Urinary bladder (tissue), 4 donors: ENCODE measurements around the gene KISS1. TPM values are rescaled to one million over a fixed set of nuclear protein-coding genes. Genes with fewer than 3 reads are reported as not detected.

Source experiments
- DNase-seq: peaks from one replicate; pipeline ENCODE4 v3.0.0-alpha.2; 2015; ENCODE audit errors: extremely low spot score
- H3K27ac ChIP-seq: one replicate; pipeline ENCODE4 v1.5.1; 2013; ENCODE audit warnings: low read depth, mild to moderate bottlenecking, moderate library complexity
- H3K36me3 ChIP-seq: one replicate; pipeline ENCODE4 v1.6.1; 2013; ENCODE audit warnings: mild to moderate bottlenecking, moderate library complexity; ENCODE audit not compliant: insufficient read depth
- H3K4me1 ChIP-seq: one replicate; pipeline ENCODE4 v1.6.1; 2013; ENCODE audit warnings: mild to moderate bottlenecking, moderate library complexity; ENCODE audit not compliant: insufficient read depth
- H3K4me3 ChIP-seq: one replicate; pipeline ENCODE4 v1.5.1; 2013; ENCODE audit warnings: low read depth, low read length
- WGBS: extraction: QIAGEN DNeasy Blood & Tissue Kit; methylation state at CpG from one replicate; pipeline ENCODE4 v1.1.7; 2013; 5-methylcytosine and 5-hydroxymethylcytosine counted together
- polyA plus RNA-seq: library from polyadenylated mRNA; stranded (reverse); fragments of 200-250 nt; gene quantifications from one replicate; pipeline ENCODE4 v1.2.3, GENCODE V29; 2013
- total RNA-seq: library from RNA; depleted of rRNA; stranded (reverse); fragments of >200 nt; gene quantifications from one replicate; pipeline ENCODE4 v1.2.3, GENCODE V29; 2014
- donor health status: healthy with polysubstance abuse.
- donor health status: healthy.

KISS1 gene
- total and polyA plus RNA-seq, 2 donors, result 1.3 TPM; not detected in 1

DNA sequence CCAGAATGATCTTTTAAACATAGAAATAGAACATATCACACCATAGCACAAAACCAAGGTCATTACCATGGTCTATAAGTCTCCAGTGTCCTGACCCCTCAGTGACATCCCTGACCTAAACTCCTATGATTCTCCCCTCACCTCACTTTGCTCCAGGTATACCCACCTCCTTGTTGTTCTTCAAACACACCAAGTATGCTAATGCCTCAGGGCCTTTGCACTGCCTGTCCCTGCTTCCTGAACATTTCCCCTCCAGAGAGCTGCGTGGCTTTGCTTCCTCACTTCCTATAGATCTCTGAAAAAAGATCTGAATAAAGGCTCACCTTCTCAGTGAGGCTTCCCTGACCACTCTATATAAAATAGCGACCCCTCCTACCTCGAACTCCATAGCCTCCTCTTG lies 16.4 kb upstream of the KISS1 start:
- 91% methylated on average over 3 of the region's 3 CpGs for WGBS
- Histone ChIP-seq H3K4me1 (no peaks in the 10 kb centered on the region), H3K36me3 (no peaks in the 10 kb centered on the region), H3K27ac (no peak overlapping the region), H3K4me3 (no peak overlapping the region)
- DNase-seq, result no peak

- Histone ChIP-seq H3K4me3 (no peak overlapping the region), H3K36me3 (no peaks in the 10 kb centered on the region), H3K27ac (no peak overlapping the region), H3K4me1 (no peaks in the 10 kb centered on the region)
- 77% methylated on average over 7 of the region's 7 CpGs for WGBS
- no peak for DNase-seq
Measured at GRCh38 chr1:204211046-204211445, 14.8 kb upstream of the KISS1 start.

GRCh38 chr1:204207136-204207616 lies 10.9 kb upstream of the KISS1 start:
- 17% methylated on average over 13 of the region's 13 CpGs for WGBS
- Histone ChIP-seq H3K36me3 (no peaks in the 10 kb centered on the region), H3K4me3 (no peak overlapping the region), H3K4me1 (no peaks in the 10 kb centered on the region), H3K27ac (no peak overlapping the region)
- no peak for DNase-seq

- DNase-seq, result no peak
- H3K27ac ChIP-seq, result no peak overlapping the region
- no peak overlapping the region for H3K4me3 ChIP-seq
- H3K4me1 ChIP-seq, result no peaks in the 10 kb centered on the region
- WGBS, result 36% methylated on average over 2 of the region's 2 CpGs
- H3K36me3 ChIP-seq, result no peaks in the 10 kb centered on the region
Measured at GRCh38 chr1:204206121-204206520, 9.8 kb upstream of the KISS1 start.

- H3K27ac ChIP-seq, result no peak overlapping the region
- no peak for DNase-seq
- no peaks in the 10 kb centered on the region for H3K36me3 ChIP-seq
- no peak overlapping the region for H3K4me3 ChIP-seq
- H3K4me1 ChIP-seq, result no peaks in the 10 kb centered on the region
Measured at GRCh38 chr1:204205486-204205885, 9.2 kb upstream of the KISS1 start.

DNA sequence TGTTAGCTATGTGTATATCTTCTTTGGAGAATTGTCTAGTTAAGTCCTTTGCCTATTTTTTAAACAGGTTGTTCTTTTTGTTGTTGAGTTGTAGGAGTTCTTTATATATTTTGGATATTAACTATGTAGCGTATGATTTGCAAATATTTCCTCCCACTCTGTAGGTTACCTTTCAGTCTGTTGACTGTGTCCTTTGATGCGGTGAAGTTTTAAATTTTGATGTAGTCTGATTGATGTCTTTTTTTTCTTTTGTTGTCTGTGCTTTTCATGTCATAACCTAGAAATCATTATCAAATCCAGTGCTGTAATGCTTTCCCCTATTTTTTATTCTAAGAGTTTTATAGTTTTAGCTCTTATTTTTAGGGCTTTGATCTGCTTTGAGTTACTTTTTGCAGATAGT lies 8.7 kb upstream of the KISS1 start:
- 93% methylated on average over 2 of the region's 2 CpGs for WGBS
- DNase-seq, result no peak

GRCh38 chr1:204203206-204203767 lies 7.0 kb upstream of the KISS1 start:
- DNase-seq, result no peak
- no peaks in the 10 kb centered on the region for H3K36me3 ChIP-seq
- H3K4me1 ChIP-seq, result no peaks in the 10 kb centered on the region
- H3K27ac ChIP-seq, result no peak overlapping the region
- WGBS, result 92% methylated on average over 5 of the region's 5 CpGs
- H3K4me3 ChIP-seq, result no peak overlapping the region

More for the DNA sequence above, 8.7 kb upstream of the KISS1 start:
- Histone ChIP-seq H3K4me1 (no peaks in the 10 kb centered on the region), H3K27ac (no peak overlapping the region), H3K4me3 (no peak overlapping the region), H3K36me3 (no peaks in the 10 kb centered on the region)

GRCh38 chr1:204202481-204202880 lies 6.2 kb upstream of the KISS1 start:
- H3K27ac ChIP-seq, result no peak overlapping the region
- H3K4me1 ChIP-seq, result no peaks in the 10 kb centered on the region
- no peak for DNase-seq
- no peak overlapping the region for H3K4me3 ChIP-seq
- H3K36me3 ChIP-seq, result no peaks in the 10 kb centered on the region
- 79% methylated on average over 4 of the region's 4 CpGs for WGBS

- Histone ChIP-seq H3K4me3 (no peak overlapping the region), H3K27ac (no peak overlapping the region), H3K36me3 (no peaks in the 10 kb centered on the region), H3K4me1 (no peaks in the 10 kb centered on the region)
- no peak for DNase-seq
- WGBS, result 72% methylated on average over 12 of the region's 12 CpGs
Measured at GRCh38 chr1:204201348-204202040, 5.2 kb upstream of the KISS1 start.

DNA sequence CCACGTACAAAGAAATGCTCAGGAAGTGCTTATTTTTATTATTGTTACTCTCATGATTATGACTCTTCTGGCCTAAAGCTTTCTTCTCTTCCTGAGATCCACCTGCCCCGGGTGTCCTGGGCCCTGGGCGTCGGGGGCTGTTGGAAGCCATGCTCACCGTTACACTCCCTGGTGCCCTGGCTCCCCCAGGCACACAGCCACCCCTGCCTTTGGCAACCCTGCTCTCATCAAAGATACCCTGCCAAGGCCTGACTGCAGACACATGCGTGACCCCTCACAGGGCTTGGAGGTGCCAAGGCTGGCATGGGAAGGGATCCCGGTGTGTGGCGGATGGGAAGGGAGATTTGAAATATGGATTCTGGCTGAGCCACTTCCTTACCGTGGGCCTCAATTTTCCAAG lies 3.3 kb upstream of the KISS1 start:
- WGBS, result 85% methylated on average over 9 of the region's 9 CpGs
- no peak for DNase-seq
- Histone ChIP-seq H3K27ac (no peak overlapping the region), H3K4me3 (no peak overlapping the region), H3K4me1 (no peaks in the 10 kb centered on the region), H3K36me3 (no peaks in the 10 kb centered on the region)

GRCh38 chr1:204198348-204199340 lies 2.4 kb upstream of the KISS1 start:
- WGBS, result 52% methylated on average over 18 of the region's 18 CpGs

GRCh38 chr1:204197068-204197467 lies 777 bp upstream of the KISS1 start:
- no peak for DNase-seq
- Histone ChIP-seq H3K4me3 (no peak overlapping the region), H3K36me3 (no peaks in the 10 kb centered on the region), H3K4me1 (no peaks in the 10 kb centered on the region), H3K27ac (no peak overlapping the region)
- WGBS, result 81% methylated on average over 5 of the region's 5 CpGs

More at GRCh38 chr1:204198348-204199340, 2.4 kb upstream of the KISS1 start:
- no peaks in the 10 kb centered on the region for H3K4me1 ChIP-seq
- no peaks in the 10 kb centered on the region for H3K36me3 ChIP-seq
- H3K27ac ChIP-seq, result no peak overlapping the region
- H3K4me3 ChIP-seq, result no peak overlapping the region
- DNase-seq, result peak; percentile 31

GRCh38 chr1:204194771-204195170 lies 1.5 kb downstream of the KISS1 start:
- 72% methylated on average over 7 of the region's 7 CpGs for WGBS
- DNase-seq, result no peak

More at GRCh38 chr1:204194771-204195170, 1.5 kb downstream of the KISS1 start:
- Histone ChIP-seq H3K4me3 (no peak overlapping the region), H3K36me3 (no peaks in the 10 kb centered on the region), H3K27ac (no peak overlapping the region), H3K4me1 (no peaks in the 10 kb centered on the region)
